ENCODE measurements around the gene CDH23.

The CDH23 gene

GRCh38 chr10:71392791-71393781, 3.6 kb upstream of the CDH23 start:
- DNase-seq (ENCODE audit: low spot score), result no peak

DNA sequence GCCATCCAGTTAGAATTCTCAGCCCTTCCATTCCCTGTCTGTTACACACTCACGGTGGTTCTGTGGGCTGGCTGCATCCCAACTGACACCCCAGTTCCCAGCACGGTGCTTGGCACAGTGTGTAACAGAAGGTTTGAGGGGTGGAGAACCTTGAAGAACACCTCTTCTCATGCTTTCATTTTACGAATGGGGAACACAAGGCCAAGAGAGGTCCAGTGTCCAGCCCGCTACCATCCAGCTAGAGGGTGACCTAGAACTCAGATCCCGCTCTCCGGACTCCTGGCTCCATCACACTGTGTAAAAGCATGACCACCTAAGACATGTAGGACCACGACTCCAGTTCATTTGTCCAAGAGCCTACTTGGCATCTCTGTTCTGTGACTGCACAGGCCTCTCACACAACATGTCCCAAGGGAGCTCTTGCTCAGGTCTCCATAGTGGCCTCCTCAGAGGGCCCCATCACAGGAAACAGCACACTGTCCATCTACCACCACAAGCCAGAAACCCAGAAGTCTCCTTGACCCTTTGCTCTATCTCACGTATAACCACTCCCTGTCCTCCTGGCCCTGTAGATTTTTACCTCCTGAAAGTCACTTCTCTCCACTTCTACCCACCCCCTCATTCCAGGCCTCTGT, 2.8 kb upstream of the CDH23 start:
- no peak for DNase-seq (ENCODE audit: low spot score)

DNA sequence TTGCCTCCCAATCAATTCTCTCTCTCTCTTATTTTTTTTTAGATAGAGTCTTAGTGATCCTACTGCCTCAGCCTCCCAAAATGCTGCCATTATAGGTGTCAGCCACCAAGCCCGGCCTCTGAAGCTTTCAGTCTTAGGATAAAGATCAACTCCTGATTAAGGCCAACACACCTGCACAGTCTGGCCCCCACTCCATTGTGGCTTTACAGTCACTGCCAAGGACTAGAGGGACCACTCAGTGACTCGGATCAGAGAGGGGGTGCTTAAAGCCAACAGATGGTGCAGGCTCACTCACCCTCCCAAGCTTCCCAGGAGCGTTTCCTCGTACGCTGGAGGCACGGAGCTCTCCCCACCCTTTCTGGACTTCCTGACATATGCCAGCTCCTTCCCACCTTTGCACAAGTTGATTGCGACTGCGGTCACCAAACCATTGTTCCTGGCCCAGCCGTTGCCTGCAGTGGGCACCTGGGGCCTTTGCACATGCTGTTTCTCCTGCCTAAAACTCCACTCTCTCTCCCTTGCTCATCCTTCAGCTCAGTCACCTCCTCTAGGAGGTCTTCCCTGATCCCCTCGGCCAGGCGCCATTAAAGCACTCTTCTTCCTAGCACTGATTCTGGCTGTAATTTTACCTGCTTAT, 1.7 kb upstream of the CDH23 start:
- DNase-seq (ENCODE audit: low spot score), result no peak

DNA sequence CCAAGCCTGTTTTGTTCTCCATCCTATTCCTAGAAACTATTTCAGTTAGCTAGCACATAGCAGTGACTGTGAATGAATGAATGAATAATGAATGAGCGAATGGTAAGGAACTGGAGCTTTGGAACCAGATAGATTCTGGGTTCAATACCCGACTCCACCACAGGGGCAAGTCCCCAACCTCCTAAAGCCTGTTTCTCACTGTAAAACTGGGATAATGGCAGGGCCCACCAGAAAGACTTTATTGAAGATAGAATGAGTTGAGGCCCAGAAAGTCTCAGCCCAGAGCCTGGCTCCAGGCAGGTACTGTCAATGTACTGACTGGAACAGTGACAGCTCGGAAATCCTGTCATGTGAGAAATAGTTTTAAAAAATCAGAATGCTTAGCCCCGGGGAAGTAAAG, 1.1 kb upstream of the CDH23 start:
- DNase-seq (ENCODE audit: low spot score), result no peak

- DNase-seq (ENCODE audit: low spot score), result no peak
Observed at GRCh38 chr10:71396084-71396710, 523 bp upstream of the CDH23 start.

DNA sequence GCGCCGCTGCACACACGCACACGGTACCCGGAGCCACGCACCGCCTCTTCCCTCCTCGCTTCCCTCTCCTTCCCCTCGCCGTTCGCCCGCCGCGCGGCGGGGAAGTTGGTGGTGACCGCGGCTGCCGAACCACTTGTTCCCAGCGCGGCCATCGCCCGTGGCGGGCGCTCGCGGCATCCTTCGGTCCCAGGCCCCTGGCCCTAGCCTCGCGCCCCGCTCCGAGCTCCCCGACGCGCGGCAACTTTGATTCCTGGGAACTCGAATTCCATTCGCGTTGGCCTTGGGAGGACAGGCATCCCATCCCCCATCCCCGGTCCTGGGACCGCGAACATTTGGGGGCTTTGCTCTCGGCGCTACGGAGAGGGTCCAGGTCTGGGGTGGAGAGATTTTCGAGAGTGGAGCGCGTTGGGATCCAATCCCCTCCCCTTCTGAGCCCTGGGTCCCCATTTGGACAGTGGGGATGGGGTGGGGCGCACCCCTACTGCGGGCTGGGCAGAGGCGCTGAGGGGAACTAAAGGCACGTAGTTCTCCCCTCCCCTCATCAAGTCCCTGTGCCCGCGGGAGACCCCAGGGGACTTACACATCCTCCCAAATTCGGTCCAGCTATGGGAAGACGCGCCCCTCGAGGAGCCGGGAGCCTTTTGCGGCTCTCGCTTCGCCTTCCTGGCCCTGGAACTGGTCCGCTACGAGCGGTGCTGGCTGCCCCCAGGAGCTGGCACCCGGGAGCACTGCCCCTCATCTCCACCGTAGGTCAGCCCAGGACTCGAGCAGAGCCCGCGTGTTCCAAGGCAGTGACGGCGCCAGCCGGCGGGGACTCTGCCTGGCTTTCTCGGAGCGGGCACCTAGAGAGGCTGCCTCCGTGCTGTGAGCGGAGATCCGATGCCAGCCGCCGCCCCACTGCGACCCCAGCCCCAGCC, 834 bp downstream of the CDH23 start:
- no peak for DNase-seq (ENCODE audit: low spot score)

- DNase-seq (ENCODE audit: low spot score), result no peak
Observed at GRCh38 chr10:71398976-71399375, 2.3 kb downstream of the CDH23 start.

DNA sequence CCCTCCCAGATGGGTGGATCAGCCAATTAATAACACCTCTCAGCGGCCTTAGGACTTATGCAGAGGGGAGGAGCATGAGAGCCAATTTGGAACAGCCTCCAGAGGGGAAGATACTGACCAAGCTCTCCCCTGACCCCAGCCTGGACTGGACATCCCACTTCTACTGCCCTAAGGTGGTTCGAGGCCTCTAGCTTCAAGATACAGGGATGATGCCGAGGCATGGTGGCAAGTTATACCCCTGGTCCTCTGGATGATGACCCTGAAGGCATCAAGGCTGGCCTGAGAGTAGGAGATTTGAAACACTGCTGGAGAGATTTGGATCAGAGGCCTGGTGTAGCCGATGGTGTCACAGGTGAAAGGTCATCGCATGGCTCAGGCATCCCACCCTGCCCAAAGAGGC, 3.2 kb downstream of the CDH23 start:
- no peak for DNase-seq (ENCODE audit: low spot score)

DNA sequence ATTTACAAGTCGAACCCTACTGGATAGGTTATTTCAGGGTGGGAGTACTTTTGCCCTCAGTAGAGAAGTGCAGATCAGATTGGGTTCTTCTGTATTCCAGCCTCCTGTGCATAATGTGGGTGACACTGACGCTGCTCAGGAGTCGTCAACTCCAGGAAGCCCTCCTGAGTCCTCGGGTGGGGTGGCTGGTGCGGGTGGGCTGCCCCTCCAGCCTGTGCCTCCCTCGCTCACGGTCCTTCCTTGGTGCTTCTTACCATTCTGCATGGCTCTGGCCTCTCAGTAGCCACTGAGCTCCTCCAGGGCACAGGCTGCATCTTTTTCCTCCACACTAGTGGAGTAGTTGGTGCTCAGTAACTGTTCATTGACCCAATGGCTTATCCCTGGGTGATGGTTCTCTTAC, 4.3 kb downstream of the CDH23 start:
- DNase-seq (ENCODE audit: low spot score), result no peak

- no peak for DNase-seq (ENCODE audit: low spot score)
Observed at GRCh38 chr10:71402005-71402404, 5.3 kb downstream of the CDH23 start.

- DNase-seq (ENCODE audit: low spot score), result no peak
Observed at GRCh38 chr10:71404503-71405295, 8.0 kb downstream of the CDH23 start.

- no peak for DNase-seq (ENCODE audit: low spot score)
Observed at GRCh38 chr10:71406878-71407277, 10.2 kb downstream of the CDH23 start.

DNA sequence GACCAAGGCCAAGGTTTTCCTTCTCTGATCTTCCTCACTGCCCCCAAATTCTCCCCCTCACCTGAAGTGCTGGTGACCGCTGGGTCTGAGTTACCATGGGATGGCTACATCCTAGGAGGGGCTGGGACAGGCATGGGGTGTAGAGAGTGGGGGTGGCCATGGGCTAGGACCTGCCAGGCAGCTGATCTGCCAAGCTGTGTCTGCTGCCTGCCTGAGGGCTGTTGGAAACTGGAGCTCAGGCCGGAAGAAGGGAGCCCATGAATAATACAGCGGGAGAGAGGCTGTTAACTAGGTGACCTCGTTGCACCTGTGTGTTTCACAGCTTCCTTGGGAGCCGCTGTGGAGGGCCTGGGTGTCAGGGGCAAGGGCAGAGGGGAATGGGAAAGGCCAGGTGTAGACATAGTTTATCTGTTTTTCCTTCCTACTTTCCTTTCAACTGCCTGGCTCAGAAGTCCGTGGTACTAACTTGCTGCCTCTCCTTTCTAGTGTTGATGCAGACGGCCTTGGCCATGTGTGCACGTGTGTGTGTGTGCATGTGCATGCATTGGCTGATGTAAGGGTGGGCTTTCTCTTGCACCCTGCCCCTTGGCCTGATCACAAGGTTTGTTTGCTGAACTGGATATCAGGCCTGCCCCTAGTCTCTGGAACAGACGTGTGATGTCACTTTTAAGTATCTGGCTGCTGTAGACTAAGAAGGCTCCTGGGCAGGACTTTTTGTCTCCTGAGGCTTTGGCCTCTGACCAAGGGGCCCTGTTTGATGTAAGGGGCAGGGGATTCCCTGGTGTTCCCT, 11.9 kb downstream of the CDH23 start:
- no peak for DNase-seq (ENCODE audit: low spot score)

- DNase-seq (ENCODE audit: low spot score), result no peak
Observed at GRCh38 chr10:71409516-71410104, 12.9 kb downstream of the CDH23 start.

GRCh38 chr10:71413581-71413980, 16.9 kb downstream of the CDH23 start:
- DNase-seq (ENCODE audit: low spot score), result no peak

DNA sequence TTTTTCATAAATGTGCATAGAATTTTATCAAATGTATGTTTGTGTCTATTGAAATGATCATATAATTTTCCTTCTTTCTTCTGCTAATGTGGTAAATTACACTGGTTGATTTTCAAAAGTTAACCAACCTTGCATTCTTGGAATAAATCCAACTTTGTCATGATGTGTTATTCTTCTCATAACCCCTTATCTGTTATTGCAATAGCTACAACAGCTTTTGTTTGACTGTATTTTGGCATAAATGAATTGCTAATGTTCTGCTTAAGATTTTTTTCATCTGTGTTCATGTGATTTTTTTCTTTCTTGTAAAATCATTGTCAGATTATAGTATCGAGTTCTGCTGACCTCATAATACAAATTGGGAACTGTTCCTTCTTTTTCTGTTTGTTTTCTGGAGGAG, 17.6 kb downstream of the CDH23 start:
- DNase-seq (ENCODE audit: low spot score), result no peak

- no peak for DNase-seq (ENCODE audit: low spot score)
Observed at GRCh38 chr10:71419002-71419540, 22.4 kb downstream of the CDH23 start.

DNA sequence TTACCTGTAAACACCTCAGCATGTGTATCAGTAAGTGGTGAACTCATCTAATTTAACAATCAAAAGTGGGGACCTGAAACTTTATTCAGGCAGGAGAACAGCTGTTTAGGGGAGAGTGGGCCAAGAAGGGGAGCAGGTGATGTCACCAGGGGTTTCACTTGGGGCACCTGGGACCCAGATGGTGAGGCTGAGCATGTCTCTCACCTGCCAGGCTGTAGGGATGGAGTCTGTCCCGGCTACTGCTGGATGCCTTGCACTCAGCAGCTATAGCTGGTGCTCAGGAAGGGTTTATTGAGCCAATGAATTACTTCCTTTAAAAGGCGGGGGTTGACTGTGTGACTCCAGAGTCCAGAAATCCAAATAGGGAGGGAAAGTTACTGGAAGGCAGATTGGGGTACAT, 23.0 kb downstream of the CDH23 start:
- no peak for DNase-seq (ENCODE audit: low spot score)

DNA sequence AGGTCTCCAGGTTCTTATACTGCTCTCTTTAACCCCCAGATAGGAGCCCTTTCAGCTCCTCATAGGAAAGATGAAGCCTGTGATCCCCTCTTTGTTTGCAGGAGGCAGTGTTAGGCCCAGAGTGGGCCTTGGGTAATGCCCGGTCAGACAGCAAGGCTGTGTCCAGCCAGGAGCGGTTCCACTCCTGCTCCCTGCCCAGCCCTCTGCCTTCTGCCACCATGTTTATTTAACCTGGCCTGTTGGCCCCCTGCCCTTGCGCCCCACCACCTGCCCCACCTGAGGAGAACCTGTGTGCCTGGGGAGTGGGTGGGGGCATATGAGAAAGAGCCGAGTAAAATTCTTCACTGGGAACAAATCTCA, 24.3 kb downstream of the CDH23 start:
- DNase-seq (ENCODE audit: low spot score), result no peak
